Measurements from ENCODE around the gene ZNF792. TPM values are rescaled to one million over a fixed set of nuclear protein-coding genes. Genes with fewer than 3 reads are reported as not detected.
A peak's percentile ranks its signal among the peaks of the same experiment; 100 is the strongest.

The ZNF792 gene
- total and polyA plus RNA-seq, 2 of the 4 experiments (the other 2 are of a cell fraction) = 1.5 to 4.8 TPM

GRCh38 chr19:35006999-35007365 lies 43.0 kb upstream of the ZNF792 start:
- no peak for TF ChIP-seq BHLHE40 (IDR thresholded peaks at IDR 0.05; ENCODE audit: low read depth, low read length)
- TF ChIP-seq ELK1 (IDR thresholded peaks at IDR 0.05; ENCODE audit: borderline replicate concordance, low read depth, low read length) = no peak
- no peak for TF ChIP-seq NFE2L2 (IDR thresholded peaks at IDR 0.05; ENCODE audit: low read depth, low read length)
- TF ChIP-seq POLR2A (IDR thresholded peaks at IDR 0.05; ENCODE audit: low read depth, low read length) = no peak
- TF ChIP-seq USF2 (IDR thresholded peaks at IDR 0.05; ENCODE audit: low read depth, low read length) = no peak
- no peak for TF ChIP-seq CTCF (conservative IDR thresholded peaks at IDR 0.05; ENCODE audit: low read depth, low read length)
- no peak for TF ChIP-seq RFX5 (IDR thresholded peaks at IDR 0.05; ENCODE audit: low read depth, low read length)
- no peak for TF ChIP-seq CEBPB (IDR thresholded peaks at IDR 0.05; ENCODE audit: low read depth, low read length)
- no peak for TF ChIP-seq MAFK (IDR thresholded peaks at IDR 0.05; ENCODE audit: low read depth, low read length)
- TF ChIP-seq RCOR1 (IDR thresholded peaks at IDR 0.05; ENCODE audit: insufficient replicate concordance, low read length) = no peak
- TF ChIP-seq RAD21 (IDR thresholded peaks at IDR 0.05; ENCODE audit: low read length) = no peak
- TF ChIP-seq MXI1 (IDR thresholded peaks at IDR 0.05; ENCODE audit: borderline replicate concordance, low read depth, low read length) = no peak
- no peak for TF ChIP-seq FOS (IDR thresholded peaks at IDR 0.05; ENCODE audit: low read depth, low read length)
- TF ChIP-seq MAZ (IDR thresholded peaks at IDR 0.05; ENCODE audit: borderline replicate concordance, low read depth, low read length) = no peak
- CTCF ChIA-PET = no interaction called here

More at GRCh38 chr19:35006999-35007365, 43.0 kb upstream of the ZNF792 start:
- Histone ChIP-seq H3K56ac (ENCODE audit: extremely low read depth, insufficient read depth, low read length) (no peak overlapping the region), H3K14ac (replicated peaks; ENCODE audit: low read depth, low read length) (peak overlapping the region; percentile 16), H3K27me3 (ENCODE audit: control insufficient read depth, insufficient read depth, low read length) (no peaks in the 10 kb centered on the region), H3K27ac (ENCODE audit: insufficient read depth, low read length) (peak overlapping the region; percentile 48), H2AK5ac (ENCODE audit: low read depth, low read length) (peak overlapping the region; percentile 85), H3K18ac (ENCODE audit: low read depth, low read length) (no peak overlapping the region; the same call in 1 of the 2 replicates), H4K91ac (ENCODE audit: insufficient read depth, low read depth, low read length) (peak overlapping the region; percentile 36), H2BK120ac (ENCODE audit: low read depth, low read length) (peak overlapping the region; percentile 24), H3K4ac (ENCODE audit: low read depth, low read length) (peak overlapping the region; percentile 74), H2BK15ac (ENCODE audit: low read depth, low read length) (no peak overlapping the region), H2AFZ (replicated peaks; ENCODE audit: low read length, poor library complexity) (no peak overlapping the region), H3K4me1 (ENCODE audit: control insufficient read depth, insufficient read depth, low read length) (peaks cover 16% of the 10 kb centered on the region), H3K9me3 (ENCODE audit: control insufficient read depth, insufficient read depth, low read length) (no peaks in the 10 kb centered on the region), H2BK20ac (ENCODE audit: low read depth, low read length) (no peak overlapping the region), H3K23ac (ENCODE audit: low read depth, low read length) (peak overlapping the region; percentile 48; the same call in 1 of the 2 replicates), H4K20me1 (ENCODE audit: insufficient read depth, low read length) (peaks cover 53% of the 10 kb centered on the region), H4K8ac (ENCODE audit: low read depth in 2 of 2, low read length in 2 of 2) (peak overlapping the region; percentile 2 to 55; a peak in 2 of 4 replicates), H3K79me1 (ENCODE audit: low read depth in 1 of 2, low read length in 2 of 2) (peaks cover 22 to 74% of the 10 kb centered on the region in 2 experiments), H3K4me2 (ENCODE audit: low read depth, low read length) (no peak overlapping the region), H2AK9ac (replicated peaks; ENCODE audit: low read depth, low read length, poor library complexity) (peak overlapping the region; percentile 68), H3K4me3 (ENCODE audit: insufficient read depth, low read depth, low read length) (no peak overlapping the region), H4K5ac (ENCODE audit: low read depth, low read length) (peak overlapping the region; percentile 39; the same call in 1 of the 2 replicates), H3K9me1 (ENCODE audit: insufficient read depth, low read length) (peaks cover 23% of the 10 kb centered on the region), H3K36me3 (ENCODE audit: control insufficient read depth, insufficient read depth, low read length) (peaks cover 42% of the 10 kb centered on the region), H3K9ac (ENCODE audit: low read depth, low read length) (no peak overlapping the region), H2BK5ac (ENCODE audit: low read depth, low read length, poor library complexity, severe bottlenecking) (peak overlapping the region; percentile 79)
- dilution Hi-C loops (cut with HindIII; ENCODE audit: low sequenced_read_pairs, unreplicated experiment) = no loop called here
- intact Hi-C loops (cut with micrococcal nuclease) = no loop called here
- no CpG with 5 or more reads among the region's 5 CpGs for WGBS, 2 experiments (ENCODE audit: extremely low coverage in 2 of 2, insufficient read length in 1 of 2)
- no TSS peak for BruUV-seq (replicated peaks)
- ATAC-seq (ENCODE audit: low read depth) = no peak
- POLR2A ChIA-PET (ENCODE audit: unreplicated experiment) = no interaction called here
- in situ Hi-C loops (cut with MboI; ENCODE audit: low sequenced_read_pairs) = no loop called here
- DNase-seq = no peak

All from IMR-90 (cell line).